ENCODE measurements around the gene NSMCE1. TPM values are rescaled to one million over a fixed set of nuclear protein-coding genes. Genes with fewer than 3 reads are reported as not detected.

NSMCE1 gene
- total and polyA plus RNA-seq, 2 donors (not counting 1 experiment from before 2014, with no cell fraction given): 48.8 to 142 TPM

- H3K27me3 ChIP-seq (ENCODE audit: control insufficient read depth, insufficient read depth, low read length): no peaks in the 10 kb centered on the region
- H3K79me2 ChIP-seq (ENCODE audit: control insufficient read depth, insufficient read depth, low read length): peaks cover 2% of the 10 kb centered on the region
- no peak overlapping the region for H2AFZ ChIP-seq (ENCODE audit: low read length)
- H3K27ac ChIP-seq (ENCODE audit: insufficient read depth, low read length): no peak overlapping the region
- no peaks in the 10 kb centered on the region for H4K20me1 ChIP-seq (ENCODE audit: control insufficient read depth, extremely low read depth, insufficient read depth, low read length)
- no peaks in the 10 kb centered on the region for H3K36me3 ChIP-seq (ENCODE audit: control insufficient read depth, insufficient read depth, low read length)
- no peak overlapping the region for H3K4me3 ChIP-seq (replicated peaks in 1 of 4; ENCODE audit: control extremely low read depth in 1 of 4, insufficient read depth in 1 of 4, low read depth in 3 of 4, low read length in 4 of 4)
- H3K4me2 ChIP-seq (ENCODE audit: extremely low read depth, insufficient read depth, low read length): no peak overlapping the region
- peaks cover 6% of the 10 kb centered on the region for H3K4me1 ChIP-seq (ENCODE audit: control insufficient read depth, extremely low read depth, insufficient read depth, low read length)
- no peak for TF ChIP-seq EZH2 (IDR thresholded peaks at IDR 0.05; ENCODE audit: low read length, missing control alignments)
- TF ChIP-seq, protein P1, sequence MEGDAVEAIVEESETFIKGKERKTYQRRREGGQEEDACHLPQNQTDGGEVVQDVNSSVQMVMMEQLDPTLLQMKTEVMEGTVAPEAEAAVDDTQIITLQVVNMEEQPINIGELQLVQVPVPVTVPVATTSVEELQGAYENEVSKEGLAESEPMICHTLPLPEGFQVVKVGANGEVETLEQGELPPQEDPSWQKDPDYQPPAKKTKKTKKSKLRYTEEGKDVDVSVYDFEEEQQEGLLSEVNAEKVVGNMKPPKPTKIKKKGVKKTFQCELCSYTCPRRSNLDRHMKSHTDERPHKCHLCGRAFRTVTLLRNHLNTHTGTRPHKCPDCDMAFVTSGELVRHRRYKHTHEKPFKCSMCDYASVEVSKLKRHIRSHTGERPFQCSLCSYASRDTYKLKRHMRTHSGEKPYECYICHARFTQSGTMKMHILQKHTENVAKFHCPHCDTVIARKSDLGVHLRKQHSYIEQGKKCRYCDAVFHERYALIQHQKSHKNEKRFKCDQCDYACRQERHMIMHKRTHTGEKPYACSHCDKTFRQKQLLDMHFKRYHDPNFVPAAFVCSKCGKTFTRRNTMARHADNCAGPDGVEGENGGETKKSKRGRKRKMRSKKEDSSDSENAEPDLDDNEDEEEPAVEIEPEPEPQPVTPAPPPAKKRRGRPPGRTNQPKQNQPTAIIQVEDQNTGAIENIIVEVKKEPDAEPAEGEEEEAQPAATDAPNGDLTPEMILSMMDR (conservative IDR thresholded peaks at IDR 0.05 in 1 of 2, IDR thresholded peaks at IDR 0.05 in 1 of 2; ENCODE audit: low read depth in 1 of 2, low read length in 2 of 2): no peak
- H3K9me3 ChIP-seq (ENCODE audit: control insufficient read depth, insufficient read depth, low read depth, low read length): no peaks in the 10 kb centered on the region
- H3K9ac ChIP-seq (ENCODE audit: insufficient read depth, low read length): no peak overlapping the region
- no peak for DNase-seq (ENCODE audit: low read depth in 2 of 2)
Observed at GRCh38 chr16:27272076-27272475, 3.5 kb upstream of the NSMCE1 start.

DNA sequence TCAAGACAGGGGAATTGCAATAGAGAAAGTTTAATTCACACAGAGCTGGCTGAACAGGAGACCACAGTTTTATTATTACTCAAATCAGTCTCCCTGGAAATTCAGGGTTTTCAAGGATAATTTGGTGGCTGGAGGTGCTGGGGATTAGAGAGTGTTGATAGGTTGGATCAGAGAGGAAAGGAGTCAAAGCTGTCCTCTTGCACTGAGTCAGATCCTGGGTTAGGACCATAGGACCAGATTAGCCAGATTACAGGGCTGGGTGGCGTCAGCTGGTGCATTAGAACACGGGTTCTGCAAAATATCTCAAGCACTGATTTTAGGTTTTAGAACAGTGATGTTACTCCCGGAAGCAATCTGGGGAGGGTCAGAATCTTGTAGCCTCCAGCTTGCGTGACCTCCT lies 1.8 kb upstream of the NSMCE1 start:
- Histone ChIP-seq H3K4me1 (ENCODE audit: control insufficient read depth, extremely low read depth, insufficient read depth, low read length) (peaks cover 6% of the 10 kb centered on the region), H3K27ac (ENCODE audit: insufficient read depth, low read length) (no peak overlapping the region), H3K36me3 (ENCODE audit: control insufficient read depth, insufficient read depth, low read length) (no peaks in the 10 kb centered on the region), H3K9me3 (ENCODE audit: control insufficient read depth, insufficient read depth, low read depth, low read length) (no peaks in the 10 kb centered on the region), H3K9ac (ENCODE audit: insufficient read depth, low read length) (no peak overlapping the region), H4K20me1 (ENCODE audit: control insufficient read depth, extremely low read depth, insufficient read depth, low read length) (no peaks in the 10 kb centered on the region), H3K4me2 (ENCODE audit: extremely low read depth, insufficient read depth, low read length) (no peak overlapping the region), H3K27me3 (ENCODE audit: control insufficient read depth, insufficient read depth, low read length) (no peaks in the 10 kb centered on the region), H2AFZ (ENCODE audit: low read length) (no peak overlapping the region), H3K4me3 (replicated peaks in 1 of 4; ENCODE audit: control extremely low read depth in 1 of 4, insufficient read depth in 1 of 4, low read depth in 3 of 4, low read length in 4 of 4) (no peak overlapping the region), H3K79me2 (ENCODE audit: control insufficient read depth, insufficient read depth, low read length) (peaks cover 2% of the 10 kb centered on the region)
- DNase-seq (ENCODE audit: low read depth in 2 of 2): no peak
- no peak for TF ChIP-seq EZH2 (IDR thresholded peaks at IDR 0.05; ENCODE audit: low read length, missing control alignments)
- TF ChIP-seq, protein P1 (conservative IDR thresholded peaks at IDR 0.05 in 1 of 2, IDR thresholded peaks at IDR 0.05 in 1 of 2; ENCODE audit: low read depth in 1 of 2, low read length in 2 of 2): no peak

- peaks cover 2% of the 10 kb centered on the region for H3K79me2 ChIP-seq (ENCODE audit: control insufficient read depth, insufficient read depth, low read length)
- no peaks in the 10 kb centered on the region for H3K36me3 ChIP-seq (ENCODE audit: control insufficient read depth, insufficient read depth, low read length)
- no peaks in the 10 kb centered on the region for H4K20me1 ChIP-seq (ENCODE audit: control insufficient read depth, extremely low read depth, insufficient read depth, low read length)
- H3K9me3 ChIP-seq (ENCODE audit: control insufficient read depth, insufficient read depth, low read depth, low read length): no peaks in the 10 kb centered on the region
- H2AFZ ChIP-seq (ENCODE audit: low read length): no peak overlapping the region
- H3K4me2 ChIP-seq (ENCODE audit: extremely low read depth, insufficient read depth, low read length): peak overlapping the region; percentile 81
- DNase-seq (ENCODE audit: low read depth in 2 of 2): no peak
- TF ChIP-seq EZH2 (IDR thresholded peaks at IDR 0.05; ENCODE audit: low read length, missing control alignments): no peak
- TF ChIP-seq, protein P1 (conservative IDR thresholded peaks at IDR 0.05 in 1 of 2, IDR thresholded peaks at IDR 0.05 in 1 of 2; ENCODE audit: low read depth in 1 of 2, low read length in 2 of 2): no peak
- peaks cover 6% of the 10 kb centered on the region for H3K4me1 ChIP-seq (ENCODE audit: control insufficient read depth, extremely low read depth, insufficient read depth, low read length)
- H3K27ac ChIP-seq (ENCODE audit: insufficient read depth, low read length): no peak overlapping the region
- H3K4me3 ChIP-seq (replicated peaks in 1 of 4; ENCODE audit: control extremely low read depth in 1 of 4, insufficient read depth in 1 of 4, low read depth in 3 of 4, low read length in 4 of 4): peak overlapping the region in 3 of 4 experiments; percentile 59 to 99 (median 82)
- no peak overlapping the region for H3K9ac ChIP-seq (ENCODE audit: insufficient read depth, low read length)
- H3K27me3 ChIP-seq (ENCODE audit: control insufficient read depth, insufficient read depth, low read length): no peaks in the 10 kb centered on the region
Observed at GRCh38 chr16:27269300-27270150, 953 bp upstream of the NSMCE1 start.

All from fibroblast of lung (primary cell).